ENCODE results near the gene ZFP62. TPM values are rescaled to one million over a fixed set of nuclear protein-coding genes. Genes with fewer than 3 reads are reported as not detected.
A peak's percentile ranks its signal among the peaks of the same experiment; 100 is the strongest.

ZFP62 gene
- total and polyA plus RNA-seq, 9 donors = 22.7 to 47.8 (median 33.8) TPM

GRCh38 chr5:180810959-180811622 is 50.0 kb downstream of the ZFP62 start:
- WGBS, 3 donors = 7 to 8% (median 8%) methylated on average over 30 of the region's 30 CpGs
- TF ChIP-seq CTCF (IDR thresholded peaks at IDR 0.05) (no peak), POLR2A (IDR thresholded peaks at IDR 0.05) (no peak), EP300 (IDR thresholded peaks at IDR 0.05) (no peak)
- Histone ChIP-seq H3K27ac (peak overlapping the region; percentile 93 to 98), H3K27me3 (no peaks in the 10 kb centered on the region), H3K36me3 (no peaks in the 10 kb centered on the region), H3K4me1 (ENCODE audit: insufficient read depth) (peaks cover 18% of the 10 kb centered on the region), H3K4me3 (peak overlapping the region; percentile 64), H3K9me3 (no peaks in the 10 kb centered on the region)
- DNase-seq = peak in 3 of 5 donors; percentile 71 to 78 (median 72)
- intact Hi-C loops (cut with DNase I) = loop anchor here in 2 of 4 donors (10.0 kb wide), 2 partner anchors 434 to 1256 kb away; partner anchors contain the start of genes RACK1 (in 1 of the 2) and RUFY1 (in 1 of the 2)

GRCh38 chr5:180810210-180810958 is 50.7 kb downstream of the ZFP62 start:
- peak; percentile 97 to 99 (median 99) for DNase-seq
- Histone ChIP-seq H3K4me3 (peak overlapping the region; percentile 64), H3K36me3 (no peaks in the 10 kb centered on the region), H3K9me3 (no peaks in the 10 kb centered on the region), H3K4me1 (ENCODE audit: insufficient read depth) (peaks cover 19% of the 10 kb centered on the region), H3K27me3 (no peaks in the 10 kb centered on the region), H3K27ac (peak overlapping the region; percentile 93 to 98)
- intact Hi-C loops (cut with DNase I) = loop anchor here in 2 of 4 donors (10.0 kb wide), 2 partner anchors 434 to 1256 kb away; partner anchors contain the start of genes RACK1 (in 1 of the 2) and RUFY1 (in 1 of the 2)
- TF ChIP-seq POLR2A (IDR thresholded peaks at IDR 0.05) (peak; percentile 80), EP300 (IDR thresholded peaks at IDR 0.05) (no peak)
- WGBS, 3 donors = 0 to 1% (median 0%) methylated on average over 51 to 66 of the region's 66 CpGs

GRCh38 chr5:180809403-180810209 is 51.5 kb downstream of the ZFP62 start:
- H3K36me3 ChIP-seq = no peaks in the 10 kb centered on the region
- no peaks in the 10 kb centered on the region for H3K9me3 ChIP-seq
- WGBS, 3 donors = 2 to 4% (median 3%) methylated on average over 40 of the region's 40 CpGs
- DNase-seq = peak in 4 of 5 donors; percentile 94 to 95 (median 94)
- H3K4me1 ChIP-seq (ENCODE audit: insufficient read depth) = peaks cover 19% of the 10 kb centered on the region
- intact Hi-C loops (cut with DNase I) = loop anchor here in 2 of 4 donors (10.0 kb wide), 2 partner anchors 435 to 1255 kb away; partner anchors contain the start of genes RACK1 (in 1 of the 2) and RUFY1 (in 1 of the 2)
- TF ChIP-seq POLR2A (IDR thresholded peaks at IDR 0.05) = no peak
- no peak for TF ChIP-seq EP300 (IDR thresholded peaks at IDR 0.05)
- TF ChIP-seq CTCF (IDR thresholded peaks at IDR 0.05) = no peak
- H3K4me3 ChIP-seq = peak overlapping the region; percentile 64
- H3K27me3 ChIP-seq = no peaks in the 10 kb centered on the region
- H3K27ac ChIP-seq = peak overlapping the region; percentile 93 to 98

- Histone ChIP-seq H3K27ac (peak overlapping the region; percentile 53 to 98), H3K4me1 (ENCODE audit: insufficient read depth) (peaks cover 27% of the 10 kb centered on the region), H3K27me3 (no peaks in the 10 kb centered on the region), H3K4me3 (peak overlapping the region; percentile 64), H3K9me3 (no peaks in the 10 kb centered on the region), H3K36me3 (no peaks in the 10 kb centered on the region)
- 66 to 81% (median 75%) methylated on average over 5 of the region's 5 CpGs for WGBS, 3 donors
- intact Hi-C loops (cut with DNase I) = no loop called here
- TF ChIP-seq CTCF (IDR thresholded peaks at IDR 0.05) (no peak), EP300 (IDR thresholded peaks at IDR 0.05) (no peak), POLR2A (IDR thresholded peaks at IDR 0.05) (no peak)
- DNase-seq = peak in 4 of 5 donors; percentile 18 to 39 (median 26)
Observed at GRCh38 chr5:180808461-180809000, 52.5 kb downstream of the ZFP62 start.

Measured in ovary (tissue), 9 donors.